ENCODE data around the gene ARID1B.

The ARID1B gene

GRCh38 chr6:156776840-156777576 lies at the start of gene ARID1B:
ARID1B (plus strand) TSS chr6:156777378; CDS start chr6:156777681, 303 bp downstream.
- DNase-seq (ENCODE audit: low read depth in 4 of 4, low spot score in 1 of 4) = peak; percentile 43 to 58 (median 53)

GRCh38 chr6:156727715-156728385 lies 49.3 kb upstream of the ARID1B start:
- DNase-seq (ENCODE audit: low read depth in 4 of 4, low spot score in 1 of 4) = no peak

GRCh38 chr6:156729248-156729647 lies 47.9 kb upstream of the ARID1B start:
- DNase-seq (ENCODE audit: low read depth in 4 of 4, low spot score in 1 of 4) = no peak

GRCh38 chr6:156731396-156731795 lies 45.8 kb upstream of the ARID1B start:
- no peak for DNase-seq (ENCODE audit: low read depth in 4 of 4, low spot score in 1 of 4)

- no peak for DNase-seq (ENCODE audit: low read depth in 4 of 4, low spot score in 1 of 4)
These were observed 41.4 kb upstream of the ARID1B start for GRCh38 chr6:156735751-156736150.

GRCh38 chr6:156740604-156741003 lies 36.6 kb upstream of the ARID1B start:
- no peak for DNase-seq (ENCODE audit: low read depth in 4 of 4, low spot score in 1 of 4)

- DNase-seq (ENCODE audit: low read depth in 4 of 4, low spot score in 1 of 4) = no peak
These were observed 35.7 kb upstream of the ARID1B start for GRCh38 chr6:156741287-156742073.

GRCh38 chr6:156747715-156748114 lies 29.5 kb upstream of the ARID1B start:
- no peak for DNase-seq (ENCODE audit: low read depth in 4 of 4, low spot score in 1 of 4)

- no peak for DNase-seq (ENCODE audit: low read depth in 4 of 4, low spot score in 1 of 4)
These were observed 28.7 kb upstream of the ARID1B start for GRCh38 chr6:156748504-156748903.

- no peak for DNase-seq (ENCODE audit: low read depth in 4 of 4, low spot score in 1 of 4)
These were observed 24.4 kb upstream of the ARID1B start for GRCh38 chr6:156752666-156753301.

- no peak for DNase-seq (ENCODE audit: low read depth in 4 of 4, low spot score in 1 of 4)
These were observed 20.3 kb upstream of the ARID1B start for GRCh38 chr6:156756630-156757610.

GRCh38 chr6:156757849-156758248 lies 19.3 kb upstream of the ARID1B start:
- DNase-seq (ENCODE audit: low read depth in 4 of 4, low spot score in 1 of 4) = no peak

GRCh38 chr6:156760377-156760776 lies 16.8 kb upstream of the ARID1B start:
- DNase-seq (ENCODE audit: low read depth in 4 of 4, low spot score in 1 of 4) = no peak

- no peak for DNase-seq (ENCODE audit: low read depth in 4 of 4, low spot score in 1 of 4)
These were observed 14.6 kb upstream of the ARID1B start for GRCh38 chr6:156762547-156762946.

- DNase-seq (ENCODE audit: low read depth in 4 of 4, low spot score in 1 of 4) = no peak
These were observed 12.1 kb upstream of the ARID1B start for GRCh38 chr6:156765117-156765516.

GRCh38 chr6:156767603-156768467 lies 9.3 kb upstream of the ARID1B start:
- no peak for DNase-seq (ENCODE audit: low read depth in 4 of 4, low spot score in 1 of 4)

GRCh38 chr6:156771047-156771446 lies 6.1 kb upstream of the ARID1B start:
- no peak for DNase-seq (ENCODE audit: low read depth in 4 of 4, low spot score in 1 of 4)

- DNase-seq (ENCODE audit: low read depth in 4 of 4, low spot score in 1 of 4) = no peak
These were observed 5.4 kb upstream of the ARID1B start for GRCh38 chr6:156771761-156772160.

- DNase-seq (ENCODE audit: low read depth in 4 of 4, low spot score in 1 of 4) = no peak
These were observed 3.7 kb upstream of the ARID1B start for GRCh38 chr6:156773476-156773875.
